Fibroblast of the aortic adventitia (primary cell): ENCODE results near the gene MYH10. TPM values are rescaled to one million over a fixed set of nuclear protein-coding genes. Genes with fewer than 3 reads are reported as not detected.

Source experiments
- DNase-seq: peaks from one replicate; pipeline ENCODE4 v3.0.0-alpha.2; 2010; ENCODE audit warnings: low read depth
- H3K4me3 ChIP-seq: 2 replicates; pipeline ENCODE4 v1.5.1; 2011; ENCODE audit warnings: low read depth, mild to moderate bottlenecking, control low read depth, low read length, moderate library complexity
- total RNA-seq: library from RNA; depleted of rRNA; stranded (reverse); fragments of >200 nt; gene quantifications from 2 replicates; pipeline ENCODE4 v1.2.3, GENCODE V29; 2012; ENCODE audit warnings: low replicate concordance
- TF ChIP-seq, protein P1 (sequence below): IDR thresholded peaks from 2 replicates; pipeline ENCODE4 v1.5.1; 2011; ENCODE audit warnings: mild to moderate bottlenecking, low read length, control low read depth, inconsistent platforms; ENCODE audit not compliant: insufficient read depth

Gene MYH10
- total RNA-seq, 1 donor: 85.7 TPM

DNA sequence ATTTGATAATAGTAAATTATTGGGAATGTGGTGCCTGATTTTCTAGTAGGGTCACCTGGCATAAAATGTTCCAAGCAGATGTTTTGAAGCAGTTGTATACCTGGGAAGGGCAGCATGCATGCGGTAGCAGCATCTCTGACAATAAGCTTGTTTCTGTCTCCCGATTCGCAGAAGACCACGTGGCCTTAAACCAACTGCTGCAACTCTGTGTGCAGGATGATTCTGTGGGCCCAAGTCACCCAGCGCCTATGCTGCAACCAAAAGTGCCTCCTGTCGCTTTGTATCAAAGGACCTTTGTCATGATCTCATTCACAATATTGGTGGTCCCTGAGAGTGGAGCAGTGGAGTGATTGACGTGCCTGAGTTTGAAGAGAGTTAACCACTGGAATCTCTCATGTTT lies 186.8 kb downstream of the MYH10 start:
- no peak overlapping the region for H3K4me3 ChIP-seq
- no peak for DNase-seq
- TF ChIP-seq, protein P1, sequence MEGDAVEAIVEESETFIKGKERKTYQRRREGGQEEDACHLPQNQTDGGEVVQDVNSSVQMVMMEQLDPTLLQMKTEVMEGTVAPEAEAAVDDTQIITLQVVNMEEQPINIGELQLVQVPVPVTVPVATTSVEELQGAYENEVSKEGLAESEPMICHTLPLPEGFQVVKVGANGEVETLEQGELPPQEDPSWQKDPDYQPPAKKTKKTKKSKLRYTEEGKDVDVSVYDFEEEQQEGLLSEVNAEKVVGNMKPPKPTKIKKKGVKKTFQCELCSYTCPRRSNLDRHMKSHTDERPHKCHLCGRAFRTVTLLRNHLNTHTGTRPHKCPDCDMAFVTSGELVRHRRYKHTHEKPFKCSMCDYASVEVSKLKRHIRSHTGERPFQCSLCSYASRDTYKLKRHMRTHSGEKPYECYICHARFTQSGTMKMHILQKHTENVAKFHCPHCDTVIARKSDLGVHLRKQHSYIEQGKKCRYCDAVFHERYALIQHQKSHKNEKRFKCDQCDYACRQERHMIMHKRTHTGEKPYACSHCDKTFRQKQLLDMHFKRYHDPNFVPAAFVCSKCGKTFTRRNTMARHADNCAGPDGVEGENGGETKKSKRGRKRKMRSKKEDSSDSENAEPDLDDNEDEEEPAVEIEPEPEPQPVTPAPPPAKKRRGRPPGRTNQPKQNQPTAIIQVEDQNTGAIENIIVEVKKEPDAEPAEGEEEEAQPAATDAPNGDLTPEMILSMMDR: no peak

DNA sequence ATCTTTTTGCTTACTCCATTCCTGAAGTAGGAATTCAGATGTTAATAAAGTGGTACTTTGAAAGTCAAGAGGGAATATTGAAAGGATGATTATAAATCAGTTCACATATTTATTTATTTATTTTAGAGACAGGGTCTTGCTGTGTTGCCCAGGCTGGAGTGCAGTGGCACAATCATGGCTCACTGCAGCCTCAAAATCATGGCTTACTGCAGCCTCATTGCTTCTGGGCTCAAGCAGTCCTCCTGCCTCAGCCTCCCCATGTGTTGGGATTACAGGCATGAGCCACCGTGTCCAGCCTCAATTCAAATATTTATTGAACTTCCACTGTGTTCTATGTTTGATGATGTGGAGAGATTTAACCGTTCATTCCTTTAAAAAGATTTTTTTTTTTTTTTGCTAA lies 188.2 kb downstream of the MYH10 start:
- no peak for DNase-seq
- TF ChIP-seq, protein P1: no peak
- H3K4me3 ChIP-seq: no peak overlapping the region

DNA sequence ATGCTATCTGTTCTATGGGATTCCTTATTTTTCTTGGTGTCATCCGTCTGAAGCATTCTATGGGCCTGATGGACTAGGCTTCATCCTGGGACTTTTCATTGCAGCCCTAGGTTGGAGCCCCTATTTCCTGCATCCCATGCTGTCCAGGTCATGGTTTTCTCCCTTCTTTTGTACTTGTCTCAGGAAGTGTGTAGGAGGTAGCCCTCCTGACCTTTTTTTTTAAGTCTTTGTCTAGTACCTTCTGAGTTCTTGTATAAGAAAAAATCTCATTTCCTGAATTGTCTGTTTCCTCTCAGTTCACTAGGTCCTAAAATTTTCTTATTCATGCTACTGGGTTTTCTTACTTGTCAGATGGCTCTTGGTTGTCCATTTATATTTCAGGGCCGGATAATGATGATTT lies 188.8 kb downstream of the MYH10 start:
- H3K4me3 ChIP-seq: no peak overlapping the region
- no peak for DNase-seq
- TF ChIP-seq, protein P1: no peak

DNA sequence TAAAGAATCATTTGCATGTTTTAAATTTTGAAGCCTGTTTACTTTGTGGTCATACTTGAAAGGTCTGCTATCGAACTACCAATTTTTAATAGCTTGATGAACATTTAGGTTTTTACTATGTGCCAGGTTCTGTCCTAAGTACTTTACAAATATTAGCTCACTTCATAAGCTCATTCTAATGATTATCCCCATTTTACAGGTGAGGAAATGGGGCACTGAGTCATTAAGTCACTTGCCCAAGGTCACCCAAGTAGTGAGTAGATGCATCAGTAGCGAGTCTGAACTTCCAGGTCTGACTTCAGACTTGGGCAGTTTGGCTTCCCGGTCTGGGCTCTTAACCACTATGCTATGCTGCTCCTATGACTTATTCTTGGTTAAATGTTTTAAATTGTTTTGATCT lies 190.8 kb downstream of the MYH10 start:
- no peak for DNase-seq
- TF ChIP-seq, protein P1: no peak

DNA sequence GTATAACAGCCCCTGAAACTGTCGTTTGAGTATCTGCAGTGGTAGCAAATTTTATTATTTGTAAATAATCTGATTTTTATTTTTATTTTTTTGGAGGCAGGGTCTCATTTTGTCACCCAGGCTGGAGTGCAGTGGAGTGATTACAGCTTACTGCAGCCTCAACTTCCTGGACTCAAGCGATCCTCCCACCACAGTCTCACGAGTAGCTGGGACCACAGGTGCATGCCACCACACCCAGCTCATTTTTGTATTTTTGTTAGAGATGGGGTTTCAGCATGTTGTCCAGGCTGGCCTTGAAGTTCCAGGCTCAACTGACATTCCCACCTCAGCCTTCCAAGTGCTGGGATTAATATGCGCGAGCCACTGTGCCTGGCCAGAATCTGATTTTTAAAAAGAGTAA lies 192.1 kb downstream of the MYH10 start:
- H3K4me3 ChIP-seq: no peak overlapping the region
- TF ChIP-seq, protein P1: no peak

More for the DNA sequence above, 190.8 kb downstream of the MYH10 start:
- H3K4me3 ChIP-seq: no peak overlapping the region

DNA sequence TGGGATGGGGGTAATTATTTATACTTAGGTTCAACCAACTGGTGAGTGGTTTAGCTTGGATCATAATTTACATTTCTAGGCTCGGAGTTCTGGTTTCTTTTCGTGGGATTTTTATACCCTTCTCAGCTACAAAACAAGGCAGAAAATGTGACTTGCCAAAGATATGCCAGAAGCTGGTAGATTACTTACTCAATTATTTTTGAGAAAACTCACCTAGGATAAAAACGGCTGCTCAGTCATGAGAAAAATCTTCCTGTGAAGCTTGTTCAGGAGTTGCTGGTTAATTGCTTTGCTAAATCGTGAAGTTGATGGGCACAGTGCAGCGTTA lies 193.7 kb downstream of the MYH10 start:
- peak; percentile 29 for DNase-seq
- H3K4me3 ChIP-seq: peak overlapping the region; percentile 92
- TF ChIP-seq, protein P1: no peak

More for the DNA sequence above, 192.1 kb downstream of the MYH10 start:
- no peak for DNase-seq

DNA sequence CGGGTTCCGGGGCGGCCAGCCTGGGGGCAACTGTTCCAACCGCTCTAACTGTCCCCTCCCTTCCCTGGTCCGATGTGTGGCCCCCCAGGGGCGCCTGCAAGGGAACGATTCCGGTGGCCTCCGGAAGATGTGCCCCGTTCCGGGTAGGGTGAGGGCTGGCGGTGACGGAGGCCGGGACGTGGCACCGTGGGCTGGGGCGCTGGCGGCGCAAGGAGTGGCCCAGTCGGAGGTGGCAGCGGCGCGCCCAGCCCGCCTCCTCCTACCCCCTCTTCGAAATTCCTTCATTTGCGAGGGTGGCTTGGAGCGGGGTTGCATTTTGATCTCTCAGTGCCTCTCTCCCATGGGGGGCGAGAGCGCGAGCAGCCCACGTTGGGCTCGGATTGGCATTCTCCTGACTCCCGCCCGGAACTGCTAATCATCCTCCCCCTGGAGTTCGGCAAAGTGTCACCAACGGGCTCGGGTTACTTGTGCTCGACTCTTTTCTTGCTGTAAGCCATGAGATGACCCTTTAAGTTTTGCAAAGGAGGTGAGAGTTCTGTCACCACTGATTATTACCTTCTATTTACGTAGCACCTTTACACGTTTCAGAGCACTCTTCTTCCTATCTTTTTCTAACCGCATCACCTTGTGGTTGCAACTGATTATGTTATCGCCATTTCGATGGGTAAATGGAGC lies 194.2 kb downstream of the MYH10 start:
- DNase-seq: peak; percentile 54
- TF ChIP-seq, protein P1: no peak

More for the DNA sequence above, 194.2 kb downstream of the MYH10 start:
- H3K4me3 ChIP-seq: peak overlapping the region; percentile 92
